Stimulated activated CD4-positive, alpha-beta T cell treated with anti-CD3 and anti-CD28 coated beads, Interleukin-1b, Interleukin-23, amount 100 ng/mL, for 48 hours (primary cell): ENCODE results near the gene GLT1D1.

Experiments
- DNase-seq: peaks from one replicate; pipeline ENCODE4 v3.0.0-alpha.2; 2020

GLT1D1 gene

GRCh38 chr12:128916425-128916824 lies 63.1 kb downstream of the GLT1D1 start:
- DNase-seq: no peak

GRCh38 chr12:128918481-128919260 lies 65.4 kb downstream of the GLT1D1 start:
- DNase-seq: no peak

DNA sequence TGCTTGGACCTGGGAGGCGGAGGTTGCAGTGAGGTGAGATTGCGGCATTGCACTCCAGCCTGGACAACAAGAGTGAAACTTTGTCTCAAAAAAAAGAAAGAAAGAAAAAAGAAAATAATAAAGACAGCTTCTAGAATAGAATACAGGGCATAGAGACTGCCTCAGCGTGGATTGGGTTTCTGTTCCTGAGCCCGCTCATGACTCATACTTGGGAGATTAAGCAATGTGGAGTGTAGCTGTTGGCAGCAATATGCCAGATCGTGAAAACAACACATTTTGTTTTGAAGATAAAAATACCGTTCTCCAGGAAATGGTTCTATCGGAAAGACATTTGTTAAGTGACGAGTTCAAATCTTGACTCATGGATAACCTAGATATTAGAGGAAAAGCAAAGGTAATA lies 67.2 kb downstream of the GLT1D1 start:
- no peak for DNase-seq

- DNase-seq: no peak
Observed at GRCh38 chr12:128928361-128928760, 75.1 kb downstream of the GLT1D1 start.

DNA sequence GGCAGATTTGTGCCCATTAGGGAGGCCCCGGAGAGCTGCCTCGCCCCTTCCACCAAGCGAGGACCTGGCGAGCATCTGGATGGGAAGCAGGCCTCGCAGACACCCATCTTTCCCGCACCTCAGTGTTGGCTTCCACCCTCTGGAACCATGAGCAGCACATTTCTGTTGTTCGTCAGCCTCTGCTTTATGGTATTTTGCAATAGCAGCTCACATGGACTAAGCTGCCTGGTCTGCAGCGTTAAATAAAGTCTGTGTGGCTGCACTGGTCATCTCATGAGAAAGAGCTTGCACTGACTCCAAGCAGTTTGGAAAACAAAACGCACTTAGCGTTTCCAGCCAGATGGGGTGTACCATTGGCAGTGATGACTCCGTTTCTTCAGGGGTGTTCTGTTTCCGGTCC lies 75.8 kb downstream of the GLT1D1 start:
- DNase-seq: no peak

DNA sequence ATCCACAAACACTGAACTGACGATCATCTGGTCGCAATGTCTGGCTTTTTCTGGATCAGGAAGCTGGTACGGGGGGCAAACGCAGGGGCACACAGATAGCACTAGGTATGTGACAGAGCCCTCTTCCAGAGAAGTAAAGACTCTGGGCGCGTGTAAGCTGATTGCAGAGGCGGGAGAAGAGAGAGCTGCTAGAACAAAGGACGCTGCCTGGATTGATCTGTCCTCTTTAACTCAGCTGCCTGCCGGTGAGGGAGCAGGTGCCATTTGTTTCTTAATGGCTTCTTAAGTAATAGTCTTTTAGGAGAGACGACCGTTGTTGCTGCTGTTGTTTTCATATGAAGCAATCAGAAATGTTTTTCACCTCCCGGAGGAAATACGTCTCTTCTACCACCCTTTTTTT lies 77.3 kb downstream of the GLT1D1 start:
- no peak for DNase-seq

DNA sequence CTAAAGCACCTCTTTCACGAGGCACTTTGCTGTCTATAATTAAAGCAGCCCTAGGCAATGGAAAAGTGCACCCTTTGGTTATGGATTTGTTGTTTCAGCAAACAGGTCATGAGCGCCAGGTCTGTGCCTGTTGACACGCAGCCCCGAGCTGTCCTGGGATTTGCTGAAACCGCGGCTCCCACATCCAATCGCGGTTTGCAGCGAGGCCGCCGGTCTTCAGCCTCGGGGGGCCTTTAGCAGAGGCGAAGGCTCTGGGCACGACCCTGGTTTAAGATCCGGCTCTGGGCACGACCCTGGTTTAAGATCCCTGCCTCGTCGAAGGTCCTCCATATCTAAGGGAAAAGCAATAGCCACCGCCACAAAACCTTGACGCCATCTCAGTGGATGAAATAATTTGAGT lies 79.2 kb downstream of the GLT1D1 start:
- DNase-seq: no peak

- DNase-seq: no peak
Observed at GRCh38 chr12:128933039-128933438, 79.8 kb downstream of the GLT1D1 start.

DNA sequence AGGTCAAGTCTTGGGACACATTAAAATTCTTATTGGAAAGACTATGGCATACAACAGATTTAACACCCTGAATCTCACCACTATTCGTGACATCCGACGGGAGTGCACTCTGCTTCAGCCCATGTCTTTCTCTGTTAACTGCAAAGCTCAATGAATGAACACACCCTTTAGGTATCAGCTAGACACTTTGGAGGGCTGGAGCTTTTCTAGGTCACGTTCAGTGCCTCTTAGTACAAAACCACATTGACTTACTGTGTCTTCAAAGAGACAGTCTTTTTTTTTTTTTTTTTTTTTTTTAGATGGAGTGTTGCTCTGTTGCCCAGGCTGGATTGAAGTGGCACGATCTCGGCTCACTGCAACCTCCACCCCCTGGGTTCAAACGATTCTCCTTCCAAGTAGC lies 80.6 kb downstream of the GLT1D1 start:
- DNase-seq: no peak

DNA sequence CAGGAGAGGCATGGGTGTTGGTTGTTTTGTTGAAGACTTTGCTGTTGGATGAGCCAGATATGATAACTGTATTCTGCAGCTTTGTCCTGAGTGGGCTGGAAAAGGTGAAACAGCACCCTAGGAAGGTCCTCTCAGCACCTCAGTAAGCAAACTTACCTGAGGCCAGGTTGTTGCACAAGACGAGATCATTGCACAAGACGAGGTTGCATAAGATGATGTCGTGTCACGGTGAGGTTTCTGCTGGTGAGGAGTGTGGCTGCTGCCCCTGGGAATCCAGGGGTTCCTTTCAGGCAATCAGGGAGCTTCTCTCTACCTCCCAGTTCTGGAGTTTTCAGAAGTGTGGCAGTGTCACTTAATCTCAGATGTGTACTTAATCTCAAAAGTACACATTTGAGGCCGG lies 85.6 kb downstream of the GLT1D1 start:
- DNase-seq: no peak

DNA sequence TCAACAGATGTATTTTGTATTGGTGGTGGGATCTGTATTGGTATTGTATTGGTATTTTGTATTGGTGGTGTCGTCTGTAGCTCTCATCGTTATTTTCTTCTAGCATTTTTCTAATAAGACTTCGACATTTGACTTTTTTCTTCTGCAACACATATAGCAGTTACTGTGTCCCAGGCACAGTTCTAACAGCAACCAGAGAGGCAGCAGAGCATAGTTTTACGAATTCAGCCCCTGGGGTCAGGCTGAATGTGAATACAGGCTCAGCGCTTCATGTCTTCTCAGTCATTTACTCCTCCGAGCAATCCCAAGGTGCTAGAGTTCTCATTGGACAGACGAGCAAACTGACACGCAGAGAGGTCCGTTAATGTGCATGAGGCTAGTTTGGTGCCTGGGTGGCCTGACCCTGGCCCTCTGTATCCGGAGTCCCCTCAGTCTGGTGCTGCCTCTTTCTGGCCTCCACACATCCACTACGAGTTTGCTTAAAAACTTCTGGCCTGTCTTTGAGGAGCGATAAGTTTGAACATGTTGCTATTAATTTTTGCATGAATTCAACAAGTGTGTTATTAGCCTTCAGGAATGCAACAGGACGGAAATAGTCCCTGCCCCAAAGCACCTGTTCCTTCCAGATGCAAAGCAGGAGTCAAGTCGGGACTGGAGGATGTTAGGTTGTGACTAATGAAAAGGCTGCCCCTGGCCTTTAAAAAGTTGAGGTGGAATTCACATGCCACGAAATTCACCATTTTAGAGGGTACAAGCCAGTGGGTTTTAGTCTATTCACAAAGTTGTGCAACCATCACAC lies 87.0 kb downstream of the GLT1D1 start:
- DNase-seq: no peak

GRCh38 chr12:128940974-128941373 lies 87.7 kb downstream of the GLT1D1 start:
- no peak for DNase-seq

GRCh38 chr12:128942960-128943477 lies 89.7 kb downstream of the GLT1D1 start:
- DNase-seq: no peak

DNA sequence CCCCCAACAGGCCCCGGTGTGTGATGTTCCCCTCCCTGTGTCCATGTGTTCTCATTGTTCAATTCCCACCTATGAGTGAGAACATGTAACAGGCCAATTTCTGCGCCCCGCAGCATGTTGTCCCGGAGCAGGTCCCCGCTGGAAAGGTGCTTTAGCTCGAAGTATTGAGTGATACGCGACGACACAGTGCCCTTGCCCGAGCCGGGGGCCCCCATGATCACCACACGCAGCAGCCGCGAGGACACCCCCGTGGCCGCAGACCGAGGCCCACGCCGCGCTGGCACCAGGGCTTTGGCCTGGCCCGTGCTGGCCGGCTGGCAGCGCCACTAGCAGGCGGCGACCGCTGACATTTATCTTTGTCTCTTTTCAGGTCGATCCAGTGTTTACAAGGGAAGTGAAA lies 91.7 kb downstream of the GLT1D1 start:
- no peak for DNase-seq

GRCh38 chr12:128947209-128947608 lies 93.9 kb downstream of the GLT1D1 start:
- no peak for DNase-seq

GRCh38 chr12:128949086-128949485 lies 95.8 kb downstream of the GLT1D1 start:
- DNase-seq: no peak

DNA sequence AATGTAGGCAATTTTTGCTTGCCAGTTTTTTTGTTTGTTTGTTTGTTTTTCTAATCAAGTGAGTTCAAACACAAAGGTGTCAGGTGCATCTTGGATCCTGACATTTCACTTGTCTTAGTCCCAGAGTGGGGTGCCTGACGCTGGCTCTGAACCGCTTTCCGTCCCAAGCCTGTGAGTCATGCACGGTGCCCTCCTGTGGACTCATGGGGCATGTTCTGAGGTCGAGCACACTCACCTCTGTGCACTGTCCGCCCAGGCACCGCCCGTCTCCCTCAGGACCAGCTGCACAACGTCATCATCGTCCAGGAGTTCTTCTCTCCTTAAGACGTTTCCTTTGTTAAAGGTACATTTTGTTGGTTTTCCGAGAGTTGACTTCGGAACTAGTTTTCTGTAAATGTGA lies 98.2 kb downstream of the GLT1D1 start:
- no peak for DNase-seq

- no peak for DNase-seq
Observed at GRCh38 chr12:128956755-128957154, 103.5 kb downstream of the GLT1D1 start.

DNA sequence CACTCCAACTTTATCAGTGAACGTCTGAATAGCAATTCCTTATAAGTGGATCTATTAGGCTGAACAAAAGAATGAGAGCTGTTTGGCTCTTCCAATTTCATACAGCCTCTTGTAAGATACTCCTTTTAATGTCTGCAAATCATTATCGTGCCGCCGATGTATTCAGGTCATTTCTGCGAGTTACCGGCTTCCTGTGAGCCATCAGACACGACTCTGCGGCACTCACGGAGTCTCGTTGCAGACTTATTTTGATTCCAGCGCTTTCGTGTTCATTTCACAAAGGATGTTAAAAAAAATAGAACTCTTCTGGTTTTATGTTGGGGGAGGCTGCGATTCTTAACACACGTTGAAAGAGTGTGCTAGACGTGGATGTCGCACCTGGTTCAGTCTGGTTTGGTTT lies 106.6 kb downstream of the GLT1D1 start:
- DNase-seq: no peak

DNA sequence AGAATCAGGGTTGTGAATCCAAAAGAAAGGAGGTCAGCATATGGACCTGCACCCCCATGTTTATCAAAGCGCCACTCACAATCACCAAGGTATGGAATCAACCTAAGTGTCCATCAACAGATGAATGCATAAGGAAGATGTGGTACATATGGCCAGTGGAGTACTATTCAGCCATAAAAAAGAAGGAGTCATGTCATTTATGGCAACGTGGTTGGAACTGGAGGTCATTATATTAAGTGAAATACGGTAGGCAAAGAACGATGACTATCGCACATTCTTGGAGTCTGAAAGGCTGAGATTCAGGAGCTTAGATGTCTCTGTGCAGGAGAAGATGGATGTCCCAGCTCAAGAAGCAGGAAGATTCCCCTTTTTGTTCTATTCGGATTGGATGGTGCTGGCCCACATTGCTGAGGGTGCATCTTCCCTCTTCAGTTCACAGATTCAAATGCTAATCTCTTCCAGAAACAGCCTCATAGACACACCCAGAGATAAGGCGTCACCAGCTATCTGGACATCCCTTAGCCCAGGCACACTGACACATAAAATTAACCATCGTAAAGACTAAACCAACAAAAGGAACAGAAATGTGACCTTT lies 108.1 kb downstream of the GLT1D1 start:
- no peak for DNase-seq

DNA sequence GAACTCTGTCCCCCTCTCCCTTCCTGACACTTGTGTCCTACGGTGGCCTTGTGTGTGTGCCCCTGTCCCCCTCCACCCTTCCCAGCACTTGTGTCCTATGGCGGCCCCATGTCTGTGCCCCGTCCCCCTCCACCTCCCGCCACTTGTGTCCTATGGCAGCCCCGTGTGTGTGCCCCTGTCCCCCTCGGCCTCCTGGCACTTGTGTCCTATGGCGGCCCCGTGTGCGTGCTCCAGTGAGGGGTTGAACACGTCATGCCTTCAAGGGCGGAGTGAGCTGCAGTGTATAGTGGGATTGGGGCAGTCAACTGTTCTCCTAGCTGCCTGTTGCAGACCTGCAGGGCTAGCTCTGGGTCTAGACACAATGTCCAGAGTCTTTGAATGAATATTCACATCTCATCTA lies 108.7 kb downstream of the GLT1D1 start:
- no peak for DNase-seq

- DNase-seq: no peak
Observed at GRCh38 chr12:128966203-128966810, 113.0 kb downstream of the GLT1D1 start.

DNA sequence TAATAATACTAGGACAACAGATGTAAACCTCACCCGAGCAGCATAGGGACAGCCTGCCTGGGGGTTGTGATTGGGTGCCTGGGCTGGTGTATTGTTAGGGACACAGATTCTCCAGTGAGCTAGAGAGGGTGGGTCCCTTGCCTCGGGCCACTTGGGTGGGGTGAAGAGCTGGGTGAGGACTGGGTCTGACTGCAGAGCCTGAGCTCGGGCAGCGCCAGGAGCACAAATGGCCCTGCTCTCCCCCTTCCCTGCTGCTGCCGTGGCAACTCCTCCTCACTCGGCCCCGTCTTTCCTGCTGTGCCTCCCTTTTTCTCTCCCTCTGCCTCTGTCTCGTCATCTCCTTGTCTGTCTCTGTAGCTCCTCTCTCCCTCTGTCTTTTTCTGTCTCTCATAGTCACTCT lies 115.4 kb downstream of the GLT1D1 start:
- DNase-seq: no peak
